Activated T-cell treated with anti-CD3 and anti-CD28 coated beads, Interleukin-2, amount 50 U/mL, for 1 hour (primary cell): ENCODE results near the gene AFAP1L2.

ENCODE experiments used
- DNase-seq: peaks from one replicate; pipeline ENCODE4 v3.0.0-alpha.2; 2020

The AFAP1L2 gene

DNA sequence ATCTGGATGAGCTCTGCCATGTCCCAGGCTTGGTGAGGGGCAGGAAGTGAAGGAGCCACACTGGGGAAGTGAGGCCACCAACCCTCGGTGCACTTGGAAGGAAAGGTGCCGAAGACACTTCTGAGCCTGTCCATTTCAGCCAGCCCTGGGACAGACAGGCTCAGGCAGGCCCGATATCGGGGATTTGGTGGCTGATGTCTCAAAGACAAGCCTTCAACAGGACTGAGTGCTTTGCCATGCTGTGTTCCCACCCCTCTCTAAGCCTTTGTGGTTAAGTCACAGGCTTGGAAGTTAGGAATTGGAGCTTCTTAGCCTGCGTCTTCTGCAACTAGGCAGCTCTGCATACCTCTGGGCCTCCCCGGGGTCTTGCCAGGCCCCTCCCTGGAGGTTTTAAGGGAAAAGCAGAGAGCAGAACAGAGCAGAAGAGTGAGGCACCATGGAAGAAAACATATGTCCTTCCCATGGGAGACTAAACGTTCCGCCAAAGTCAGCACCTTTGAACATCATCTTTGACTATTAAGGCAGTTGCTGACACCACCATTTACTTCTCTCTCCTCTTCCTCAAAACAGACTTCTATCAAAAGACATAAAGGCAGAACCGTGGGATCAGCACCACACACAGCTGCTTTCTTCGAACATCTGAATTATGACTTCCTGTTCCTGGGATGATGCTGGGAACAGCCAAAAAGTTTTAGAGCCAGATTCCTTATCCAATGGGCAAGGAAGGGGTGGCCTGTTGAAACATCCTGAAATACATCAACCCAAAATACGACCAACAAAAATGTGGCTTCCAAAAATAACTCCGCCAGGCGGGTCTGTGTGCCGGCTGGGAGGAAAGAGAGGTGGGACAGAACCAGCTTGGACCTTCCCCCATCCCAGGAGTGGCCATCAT, 71.8 kb downstream of the AFAP1L2 start:
- DNase-seq = no peak

- DNase-seq = no peak
Observed at GRCh38 chr10:114329634-114330365, 74.5 kb downstream of the AFAP1L2 start.

- no peak for DNase-seq
Observed at GRCh38 chr10:114328874-114329273, 75.4 kb downstream of the AFAP1L2 start.

DNA sequence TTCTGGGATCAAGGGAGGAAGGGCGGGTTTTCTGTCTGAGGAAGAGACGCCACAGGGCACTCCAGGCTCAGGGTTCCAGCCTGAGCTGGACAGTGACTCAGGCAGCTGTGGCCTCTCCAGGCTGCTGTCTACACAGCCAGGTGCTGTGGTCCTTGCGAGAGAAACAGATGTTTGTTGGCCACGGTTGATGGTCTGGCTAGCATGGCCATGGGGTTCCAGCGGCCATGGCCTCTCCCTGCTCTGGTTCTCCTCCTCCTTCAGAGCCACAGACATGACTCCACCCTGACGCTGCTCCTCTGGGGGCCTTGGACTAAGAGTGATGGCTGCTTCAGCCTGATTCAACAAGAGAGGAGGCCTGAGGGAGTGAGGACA, 75.9 kb downstream of the AFAP1L2 start:
- DNase-seq = no peak

- no peak for DNase-seq
Observed at GRCh38 chr10:114327537-114328440, 76.5 kb downstream of the AFAP1L2 start.

- no peak for DNase-seq
Observed at GRCh38 chr10:114326795-114327194, 77.5 kb downstream of the AFAP1L2 start.

GRCh38 chr10:114323023-114323422, 81.3 kb downstream of the AFAP1L2 start:
- no peak for DNase-seq

DNA sequence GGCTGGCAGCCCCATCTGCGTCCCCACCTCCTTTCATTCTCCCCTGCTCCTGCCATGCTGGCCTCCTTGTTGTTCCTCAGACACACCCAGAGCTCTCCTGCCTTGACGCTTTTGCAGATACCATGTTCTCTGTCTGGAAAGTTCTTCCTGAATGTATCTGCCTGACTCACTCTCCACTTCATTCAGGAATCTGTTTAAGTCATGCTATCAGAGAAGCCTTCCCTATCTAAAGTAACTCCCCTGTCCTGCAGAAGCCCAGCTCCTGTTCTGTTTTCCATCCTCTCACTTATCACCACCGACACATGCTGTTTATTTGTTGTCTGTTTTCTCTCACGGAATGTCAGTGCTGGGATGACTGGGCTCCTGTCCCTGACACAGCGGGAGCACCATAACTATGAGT, 82.0 kb downstream of the AFAP1L2 start:
- no peak for DNase-seq

DNA sequence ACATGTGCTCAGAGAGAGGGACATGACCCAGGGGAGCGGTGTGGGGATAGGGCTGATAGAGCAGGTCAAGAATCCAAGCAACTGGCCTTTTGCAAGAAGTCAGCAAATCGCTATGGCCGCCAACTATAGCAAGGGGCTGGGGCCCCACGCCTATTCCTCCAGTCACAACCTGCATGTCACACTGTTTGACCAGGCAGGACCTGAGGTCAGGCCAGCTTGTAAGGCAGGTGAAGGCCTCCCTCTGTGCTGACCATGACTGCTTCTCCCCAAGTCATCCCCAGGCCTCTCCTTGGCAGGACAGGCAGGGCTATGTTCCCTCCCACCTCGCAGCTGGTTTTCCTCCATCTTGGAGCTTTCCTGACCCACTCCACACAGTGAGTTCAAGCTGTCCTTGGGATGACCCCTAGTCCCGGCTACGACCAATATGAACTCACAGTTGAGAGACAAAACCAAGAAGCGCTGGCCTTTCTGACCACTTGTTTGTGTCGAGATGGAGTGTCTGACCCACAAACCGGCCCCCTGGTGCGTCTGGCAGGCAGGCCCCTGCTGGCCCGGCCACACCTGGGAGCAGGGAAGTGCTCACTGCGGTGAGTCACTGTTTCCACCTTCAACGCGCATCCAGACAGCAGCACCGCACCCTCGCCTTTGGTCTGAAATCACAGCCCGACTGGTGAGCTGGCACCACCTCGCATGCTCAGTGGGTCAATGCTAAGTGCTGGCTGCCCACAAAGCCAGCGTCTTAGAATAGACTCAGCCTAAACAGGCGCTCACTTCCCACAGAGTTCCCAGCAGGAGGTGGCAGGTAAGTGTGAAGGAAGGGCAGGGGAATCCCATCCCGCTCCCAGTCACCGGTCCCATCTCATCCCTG, 83.8 kb downstream of the AFAP1L2 start:
- no peak for DNase-seq

DNA sequence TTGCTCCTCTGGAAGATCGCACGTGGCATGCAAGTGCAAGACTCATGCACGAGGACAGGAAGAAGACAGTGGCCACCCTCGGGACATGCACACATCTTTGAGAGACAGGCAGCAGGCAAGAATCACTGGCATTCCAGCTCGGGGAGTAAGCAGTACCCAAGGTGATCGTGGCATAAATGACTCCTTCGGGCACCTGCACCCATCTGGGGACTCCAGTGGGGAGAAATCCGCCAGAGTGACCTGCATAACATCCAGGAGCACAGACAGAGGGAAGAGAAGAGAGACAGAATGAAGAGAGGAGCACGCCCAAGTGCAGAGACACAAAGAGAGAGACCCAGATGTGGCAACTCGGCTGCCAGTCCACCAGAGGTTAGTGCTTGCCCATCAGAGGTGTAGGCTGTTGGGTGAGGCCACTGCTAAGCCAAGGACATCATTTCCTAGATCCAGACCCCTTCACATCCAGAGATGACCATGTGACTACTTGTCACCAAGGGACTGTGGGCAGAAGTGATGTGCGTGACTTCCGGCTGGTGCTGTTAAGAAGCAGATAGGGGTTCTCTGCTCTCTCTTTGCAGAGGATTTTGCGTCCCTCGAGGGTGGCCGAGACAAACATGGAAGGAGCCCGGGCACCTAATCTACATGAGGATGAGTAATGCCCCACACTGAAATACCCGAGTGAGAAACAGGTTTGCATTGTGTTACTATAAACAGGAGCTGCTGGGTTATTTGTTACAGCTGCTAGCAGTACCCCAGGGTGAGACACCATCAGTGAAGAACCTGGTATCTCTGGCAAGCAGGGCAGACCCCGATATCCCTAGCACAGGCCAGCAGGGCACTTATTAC, 84.7 kb downstream of the AFAP1L2 start:
- DNase-seq = no peak

DNA sequence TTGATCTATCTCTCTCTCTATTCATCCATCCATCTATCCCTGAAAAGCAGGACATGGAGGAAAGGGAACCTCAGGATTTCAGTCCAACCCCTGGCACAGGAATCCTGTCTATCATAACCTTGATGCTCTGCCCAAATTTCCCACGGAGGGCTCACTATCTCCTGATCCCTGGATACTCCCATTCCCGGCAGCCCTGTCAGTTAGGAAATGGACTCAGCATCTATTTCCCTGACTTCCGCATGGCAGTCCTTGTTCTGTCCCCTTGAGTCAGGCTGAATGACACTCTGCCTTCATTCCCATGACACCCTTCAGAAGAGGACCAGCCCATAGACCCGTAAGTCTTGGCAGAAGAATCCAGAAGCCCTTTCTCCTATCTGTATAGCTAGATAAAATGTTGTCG, 87.6 kb downstream of the AFAP1L2 start:
- no peak for DNase-seq

- no peak for DNase-seq
Observed at GRCh38 chr10:114315566-114316420, 88.5 kb downstream of the AFAP1L2 start.

DNA sequence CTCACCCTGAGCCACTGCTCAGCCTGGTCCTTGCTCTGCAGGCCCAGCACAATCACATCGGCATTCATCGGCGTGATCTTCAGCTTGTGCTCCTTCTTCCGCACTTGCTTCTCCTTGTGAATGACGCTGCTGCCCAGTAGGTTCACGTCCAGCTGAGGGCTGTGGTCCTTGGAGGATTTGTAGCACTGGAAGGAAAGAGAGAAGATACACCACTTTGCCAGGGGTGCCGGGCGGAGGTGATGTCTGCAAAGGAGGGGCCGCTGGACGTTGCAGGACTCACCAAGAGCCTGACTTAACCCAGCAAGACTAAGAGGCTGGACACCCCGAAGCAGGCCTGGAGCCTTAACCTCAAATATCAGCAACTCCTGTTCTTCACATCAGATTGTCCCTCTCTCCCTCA, 90.4 kb downstream of the AFAP1L2 start:
- DNase-seq = no peak

DNA sequence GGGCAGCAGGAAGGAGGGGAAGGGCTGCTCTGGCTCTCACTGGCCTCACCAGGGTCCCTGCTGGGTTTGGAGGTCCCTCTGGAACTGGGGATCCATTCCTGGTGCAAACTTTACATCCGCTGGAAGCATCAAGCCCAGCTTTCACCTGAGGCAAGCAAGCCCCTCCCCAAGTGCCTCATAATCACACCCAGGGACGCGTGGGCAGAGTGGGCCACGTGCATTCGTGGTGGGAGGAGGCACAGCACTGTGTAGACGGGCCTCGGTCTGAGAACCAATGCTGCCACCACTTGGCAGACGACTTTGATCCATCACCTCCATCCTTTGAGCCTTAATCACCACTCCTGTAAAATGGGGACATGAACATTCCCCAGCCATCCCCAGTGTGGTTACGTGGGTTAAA, 91.2 kb downstream of the AFAP1L2 start:
- no peak for DNase-seq

- no peak for DNase-seq
Observed at GRCh38 chr10:114311496-114312209, 92.6 kb downstream of the AFAP1L2 start.

- no peak for DNase-seq
Observed at GRCh38 chr10:114311023-114311422, 93.3 kb downstream of the AFAP1L2 start.

DNA sequence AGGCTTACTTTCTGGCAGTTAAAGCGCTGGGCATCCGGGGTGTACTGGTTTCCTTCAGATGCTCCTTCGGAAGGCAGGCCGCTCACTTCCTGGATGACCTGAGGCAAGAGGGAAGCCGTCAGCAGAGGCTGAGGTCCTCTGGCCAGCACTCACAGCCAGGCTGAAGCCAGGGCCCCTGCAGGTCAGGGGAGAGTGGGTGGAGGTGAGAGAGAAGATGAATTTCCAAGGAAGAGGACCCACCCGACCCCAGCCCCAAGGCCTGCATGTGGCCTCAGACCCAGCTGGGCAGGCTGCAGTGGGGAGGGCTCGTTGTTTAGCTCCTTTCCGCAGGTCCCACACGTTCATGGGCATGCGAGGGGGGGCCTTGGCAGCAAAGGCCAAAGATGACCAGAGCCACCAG, 94.0 kb downstream of the AFAP1L2 start:
- DNase-seq = no peak

- DNase-seq = no peak
Observed at GRCh38 chr10:114309364-114309651, 95.0 kb downstream of the AFAP1L2 start.

GRCh38 chr10:114308531-114309363, 95.6 kb downstream of the AFAP1L2 start:
- no peak for DNase-seq
